GM18867 (cell line): Measurements from ENCODE around the gene KCNK4.
A peak's percentile ranks its signal among the peaks of the same experiment; 100 is the strongest.

Experiments used
- ATAC-seq: cut with Tn5 transposase; IDR thresholded peaks from one replicate; pipeline ENCODE4 v1.9.1; 2021; ENCODE audit warnings: mild to moderate bottlenecking, moderate library complexity; ENCODE audit not compliant: unreplicated experiment

KCNK4 gene

DNA sequence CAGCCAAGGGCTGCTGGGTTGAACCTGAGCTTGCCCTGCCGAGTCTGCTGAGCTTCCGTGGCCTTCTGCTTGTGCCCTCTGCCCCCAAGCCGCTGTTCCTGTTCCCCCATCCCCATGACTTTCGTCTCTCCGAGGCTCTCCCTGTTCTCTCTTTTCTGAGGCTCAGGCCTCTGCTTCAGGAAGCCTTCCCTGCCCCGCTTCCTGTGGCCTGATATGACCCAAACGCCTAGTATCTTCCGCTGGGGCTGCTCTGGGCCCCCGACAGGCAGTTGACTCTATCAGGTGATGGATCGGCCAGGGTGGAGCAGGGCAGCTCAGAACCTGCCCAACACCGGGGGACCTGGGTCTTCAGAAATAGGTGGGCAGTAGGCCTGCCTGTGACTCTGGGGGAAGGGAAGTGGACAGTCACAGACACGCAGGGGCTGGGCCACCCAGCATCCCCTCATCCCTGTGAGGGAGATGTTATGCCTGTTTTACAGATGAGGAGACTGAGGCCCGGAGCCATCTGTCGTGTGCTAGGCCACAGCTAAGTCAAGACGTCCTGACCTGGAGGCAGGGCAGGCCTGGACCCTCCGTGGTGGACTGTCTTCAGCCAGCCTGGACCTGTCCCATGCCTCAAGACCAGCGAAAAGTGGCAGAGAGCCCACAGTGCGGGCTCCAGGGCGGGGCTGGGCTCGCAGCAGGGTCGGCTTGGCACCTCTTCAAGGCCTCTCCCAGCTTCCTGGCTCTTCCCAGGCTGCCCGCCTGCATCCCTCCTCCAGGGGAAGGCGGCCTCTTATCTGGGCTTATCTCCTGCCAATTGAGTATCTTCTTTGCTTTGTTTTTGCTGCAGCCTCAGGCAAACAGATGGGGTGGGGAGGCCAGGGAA lies 22.8 kb upstream of the KCNK4 start:
- no peak for ATAC-seq

GRCh38 chr11:64268893-64269539 lies 22.1 kb upstream of the KCNK4 start:
- ATAC-seq: no peak

DNA sequence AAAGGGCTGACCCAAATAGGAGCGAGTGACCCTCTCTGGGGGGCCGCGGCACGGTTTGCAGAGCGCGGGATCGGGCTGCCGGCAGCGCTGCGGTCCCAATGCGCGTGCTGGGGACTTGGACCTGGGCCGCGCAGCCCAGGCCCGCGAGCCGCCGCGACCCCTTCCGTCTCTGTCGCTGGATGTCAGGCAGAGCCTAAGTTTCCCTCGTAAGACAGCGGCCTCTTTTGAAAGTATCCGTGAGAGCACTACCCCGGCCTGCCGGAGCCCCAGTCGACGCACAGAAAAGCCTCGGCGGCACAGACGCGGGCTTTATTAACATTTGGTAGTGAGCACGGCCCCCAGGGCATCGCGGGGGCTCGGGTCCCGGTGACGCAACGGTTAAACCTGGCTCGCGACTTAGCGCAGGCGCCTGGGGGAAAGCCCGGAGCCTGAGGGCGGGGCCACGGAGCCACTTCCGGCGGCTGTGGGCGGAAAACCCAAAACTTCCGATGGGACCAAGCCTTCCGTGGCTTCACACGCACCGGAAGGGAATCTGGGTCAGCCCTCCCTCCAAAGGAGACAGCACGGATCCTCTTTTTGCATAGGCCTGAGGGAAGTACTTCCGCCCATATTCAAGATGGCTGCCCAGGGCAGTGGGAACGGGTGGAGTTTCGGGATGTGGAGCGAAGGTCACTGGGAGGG lies 21.4 kb upstream of the KCNK4 start:
- ATAC-seq: peak; percentile 69

GRCh38 chr11:64275031-64275800 lies 15.9 kb upstream of the KCNK4 start:
- no peak for ATAC-seq

DNA sequence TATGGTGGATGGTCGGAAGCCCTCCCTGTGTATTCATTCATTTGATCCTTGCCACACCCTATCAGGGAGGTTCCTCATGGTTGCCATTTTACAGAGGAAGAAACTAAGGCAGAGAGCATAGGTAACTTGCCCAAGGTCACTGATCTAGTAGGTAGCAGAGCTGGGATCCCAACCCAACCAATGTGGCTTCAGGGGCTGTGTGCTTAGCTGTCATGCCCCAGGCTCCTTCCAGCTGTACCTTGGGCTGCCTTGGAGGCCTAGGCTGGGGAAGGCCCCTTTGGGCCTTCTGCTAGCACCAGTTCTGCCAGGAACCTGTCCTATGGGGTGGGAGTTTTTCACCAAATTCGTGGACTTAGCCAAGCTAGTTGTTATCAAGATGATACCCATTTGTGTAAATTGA lies 15.3 kb upstream of the KCNK4 start:
- ATAC-seq: no peak

DNA sequence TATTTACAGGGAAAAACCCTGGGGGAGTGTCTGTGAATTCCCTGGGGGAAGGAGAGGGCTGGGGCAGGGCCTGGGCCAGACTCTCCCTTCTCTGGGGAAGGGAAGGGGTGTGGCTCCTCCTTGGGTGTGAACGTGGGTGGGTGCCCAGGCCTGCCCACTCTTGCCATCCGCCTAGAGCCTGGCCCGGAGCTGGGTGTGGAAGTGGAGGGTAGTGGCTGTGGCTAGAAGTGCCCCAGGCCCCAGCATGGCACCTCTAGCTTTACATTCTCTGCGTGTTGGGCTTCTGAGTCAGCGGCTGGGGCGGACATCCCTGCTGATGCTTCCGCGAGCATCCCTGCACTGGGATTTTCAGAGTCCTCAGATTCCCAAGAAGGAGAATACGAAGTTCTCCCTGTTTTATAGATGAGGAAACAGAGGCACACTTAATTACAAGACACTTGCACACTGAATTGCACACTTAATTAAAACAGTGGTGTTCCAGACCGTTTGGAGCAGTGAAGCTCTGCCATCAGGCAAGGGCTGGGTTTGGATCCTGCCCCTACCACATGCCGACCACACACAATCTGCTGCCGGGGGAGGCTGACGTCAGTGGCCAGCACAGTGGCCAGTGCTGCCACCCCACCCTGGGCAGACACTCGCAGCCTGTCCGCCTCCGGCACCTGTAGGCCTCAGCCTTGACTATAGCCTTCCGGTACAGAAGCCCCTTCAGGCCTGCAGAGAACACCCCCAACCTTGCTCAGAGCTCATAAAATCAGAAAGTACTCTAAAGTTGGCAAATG lies 14.3 kb upstream of the KCNK4 start:
- no peak for ATAC-seq

- ATAC-seq: no peak
Measured at GRCh38 chr11:64278576-64279190, 12.4 kb upstream of the KCNK4 start.

GRCh38 chr11:64281957-64282770 lies 8.9 kb upstream of the KCNK4 start:
- ATAC-seq: no peak

DNA sequence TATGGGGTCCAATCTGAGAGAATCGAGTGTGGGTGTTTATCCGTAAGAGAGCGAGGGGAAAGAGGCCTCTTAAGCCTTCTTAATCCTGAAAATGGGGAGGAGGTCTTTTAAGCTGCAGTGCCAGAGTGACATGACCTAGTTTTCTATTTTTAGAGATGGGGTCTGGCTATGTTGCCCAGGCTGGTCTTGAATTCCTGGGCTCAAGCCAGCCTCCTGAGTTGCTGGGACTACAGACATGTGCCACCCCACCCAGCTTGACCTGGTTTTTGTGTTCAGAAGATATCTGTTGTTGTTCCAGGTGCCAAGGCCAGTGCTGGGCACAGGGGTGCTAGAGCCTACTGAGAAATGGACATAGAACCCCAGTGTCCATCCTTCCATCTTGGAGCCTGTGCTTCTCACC lies 8.0 kb upstream of the KCNK4 start:
- ATAC-seq: no peak

DNA sequence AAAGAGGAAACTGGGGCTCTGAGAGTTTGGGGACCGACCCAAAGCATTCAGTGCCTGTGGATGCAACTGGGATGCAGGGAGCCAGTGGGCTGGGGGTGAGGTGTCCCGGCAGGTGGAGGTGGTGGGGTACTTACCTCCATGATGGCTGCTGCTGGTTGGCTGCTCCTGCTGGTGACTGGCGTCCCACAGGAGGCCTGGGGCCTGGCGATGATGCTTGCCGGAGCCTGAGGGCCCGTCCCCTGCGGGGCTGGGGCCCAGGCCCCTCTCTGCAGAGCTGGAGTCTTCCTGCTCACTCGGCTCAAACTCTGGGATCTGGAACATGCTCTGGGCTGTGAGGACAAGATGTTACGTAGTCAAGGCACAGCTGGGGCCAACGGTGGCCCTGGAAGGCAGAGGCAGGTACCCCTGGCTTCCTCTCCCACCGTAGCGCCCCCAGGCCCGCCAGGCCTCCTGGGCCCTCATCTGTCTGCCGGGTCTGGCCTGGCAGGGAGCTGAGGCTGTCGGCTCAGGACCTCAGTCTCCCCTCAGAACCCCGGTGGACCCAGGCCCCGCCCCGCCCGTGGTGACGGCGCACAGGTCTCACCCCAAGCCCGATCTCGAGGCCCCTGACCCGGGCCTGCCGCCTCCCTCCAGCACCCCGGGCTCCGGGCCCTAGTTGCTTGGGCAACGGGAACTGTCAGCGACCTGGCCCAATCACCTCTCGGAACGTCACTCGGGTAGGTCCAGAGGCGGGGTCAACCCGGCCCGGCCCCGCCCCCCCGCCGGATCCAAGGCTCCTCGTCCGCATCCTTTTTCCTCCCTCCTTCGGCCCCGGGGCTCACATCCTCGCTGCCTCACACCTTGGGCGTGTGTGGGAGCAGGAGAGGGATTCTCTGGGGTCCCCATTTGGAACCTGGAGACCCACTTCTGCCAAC lies 6.8 kb upstream of the KCNK4 start, which contains the start of gene BAD:
TSS of gene BAD (minus strand) at position 618 of the 914 bp plus-strand sequence. CDS start at position 321, 297 bp downstream.
- ATAC-seq: peak; percentile 71

GRCh38 chr11:64284962-64285884 lies 5.9 kb upstream of the KCNK4 start, which contains the start of gene GPR137:
TSS of gene GPR137 (plus strand) at chr11:64285848. CDS start at chr11:64286525, 677 bp downstream.
- peak; percentile 61 for ATAC-seq

DNA sequence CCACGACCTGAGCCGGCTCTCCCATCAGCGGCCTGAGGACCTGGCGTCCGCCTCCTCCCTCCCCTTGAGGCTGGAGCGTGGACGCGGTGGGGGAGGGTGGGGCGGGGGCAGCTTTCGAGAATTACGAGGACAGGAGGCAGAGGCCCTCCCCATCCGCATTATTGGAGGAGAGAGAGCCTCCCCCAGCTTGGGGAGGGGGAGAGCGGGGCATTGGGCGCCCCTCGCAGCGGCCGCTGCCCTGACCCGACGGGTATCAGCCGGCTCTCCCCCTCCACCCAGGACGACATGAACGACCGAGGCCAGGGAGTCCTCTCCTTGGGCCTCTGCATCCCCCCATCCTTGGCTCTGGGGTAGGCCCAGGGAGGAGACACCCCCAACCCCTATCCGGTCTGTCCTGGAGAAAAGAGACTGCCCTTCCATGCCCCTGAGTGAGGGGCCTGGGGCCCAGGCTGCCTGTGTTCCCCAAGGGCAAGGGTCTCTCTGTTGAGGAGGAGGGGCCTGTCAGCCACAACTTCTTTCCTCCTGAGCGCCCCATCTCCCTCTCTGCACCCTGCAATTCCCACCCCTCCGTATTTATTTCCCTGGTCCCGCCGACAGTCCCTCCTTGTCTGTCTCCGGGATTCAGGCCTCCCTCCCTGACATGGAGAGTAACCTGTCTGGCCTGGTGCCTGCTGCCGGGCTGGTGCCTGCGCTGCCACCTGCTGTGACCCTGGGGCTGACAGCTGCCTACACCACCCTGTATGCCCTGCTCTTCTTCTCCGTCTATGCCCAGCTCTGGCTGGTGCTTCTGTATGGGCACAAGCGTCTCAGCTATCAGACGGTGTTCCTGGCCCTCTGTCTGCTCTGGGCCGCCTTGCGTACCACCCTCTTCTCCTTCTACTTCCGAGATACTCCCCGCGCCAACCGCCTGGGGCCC lies 5.0 kb upstream of the KCNK4 start:
- peak; percentile 0 for ATAC-seq

GRCh38 chr11:64286801-64287159 lies 4.3 kb upstream of the KCNK4 start:
- no peak for ATAC-seq

DNA sequence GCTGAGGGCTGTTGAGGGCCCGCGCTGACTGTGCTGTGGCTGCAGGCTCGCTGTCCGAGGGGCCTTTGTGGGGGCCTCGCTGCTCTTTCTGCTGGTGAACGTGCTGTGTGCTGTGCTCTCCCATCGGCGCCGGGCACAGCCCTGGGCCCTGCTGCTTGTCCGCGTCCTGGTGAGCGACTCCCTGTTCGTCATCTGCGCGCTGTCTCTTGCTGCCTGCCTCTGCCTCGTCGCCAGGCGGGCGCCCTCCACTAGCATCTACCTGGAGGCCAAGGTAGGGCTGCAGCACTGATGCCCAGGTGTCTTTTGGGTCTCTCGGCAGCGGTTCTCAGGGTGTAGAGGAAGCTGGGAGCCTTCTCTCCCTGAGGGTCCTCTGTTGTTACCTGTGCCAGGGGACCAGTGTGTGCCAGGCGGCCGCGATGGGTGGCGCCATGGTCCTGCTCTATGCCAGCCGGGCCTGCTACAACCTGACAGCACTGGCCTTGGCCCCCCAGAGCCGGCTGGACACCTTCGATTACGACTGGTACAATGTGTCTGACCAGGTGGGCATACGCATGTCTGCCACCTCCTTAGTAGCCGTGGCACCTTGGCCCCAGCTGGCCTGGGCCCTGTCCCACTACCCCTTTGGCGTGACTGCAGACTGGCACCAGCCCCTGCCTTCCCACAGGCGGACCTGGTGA lies 3.3 kb upstream of the KCNK4 start:
- ATAC-seq: no peak

GRCh38 chr11:64288353-64288750 lies 2.8 kb upstream of the KCNK4 start:
- no peak for ATAC-seq
